ENCODE measurements around the gene ABLIM2.

The ABLIM2 gene

DNA sequence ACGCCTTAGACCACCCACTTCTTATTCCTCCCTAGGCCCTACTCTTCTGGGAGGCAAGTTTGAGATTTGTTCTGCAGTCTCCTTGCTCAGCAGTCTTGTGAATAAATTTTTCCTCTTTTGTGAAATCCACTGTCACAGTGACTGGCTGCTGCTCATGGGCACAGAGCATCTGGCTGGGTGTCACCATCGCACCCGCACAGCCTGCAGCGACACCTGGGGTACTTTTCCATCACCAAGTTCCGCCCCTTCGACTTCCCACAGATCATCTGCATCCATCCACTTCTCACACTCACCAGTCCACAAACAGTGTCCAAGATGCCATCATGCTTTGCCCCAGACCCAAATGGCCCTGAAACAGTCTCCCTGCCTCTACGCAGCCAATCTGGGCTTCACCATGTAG is 182.6 kb downstream of the ABLIM2 start:
- TF ChIP-seq EZH2 (optimal IDR thresholded peaks at IDR 0.05; ENCODE audit: low read depth, low read length) (no peak), EZH2phosphoT487 (IDR thresholded peaks at IDR 0.05; ENCODE audit: low read length) (no peak)
- TF ChIP-seq, protein P1, sequence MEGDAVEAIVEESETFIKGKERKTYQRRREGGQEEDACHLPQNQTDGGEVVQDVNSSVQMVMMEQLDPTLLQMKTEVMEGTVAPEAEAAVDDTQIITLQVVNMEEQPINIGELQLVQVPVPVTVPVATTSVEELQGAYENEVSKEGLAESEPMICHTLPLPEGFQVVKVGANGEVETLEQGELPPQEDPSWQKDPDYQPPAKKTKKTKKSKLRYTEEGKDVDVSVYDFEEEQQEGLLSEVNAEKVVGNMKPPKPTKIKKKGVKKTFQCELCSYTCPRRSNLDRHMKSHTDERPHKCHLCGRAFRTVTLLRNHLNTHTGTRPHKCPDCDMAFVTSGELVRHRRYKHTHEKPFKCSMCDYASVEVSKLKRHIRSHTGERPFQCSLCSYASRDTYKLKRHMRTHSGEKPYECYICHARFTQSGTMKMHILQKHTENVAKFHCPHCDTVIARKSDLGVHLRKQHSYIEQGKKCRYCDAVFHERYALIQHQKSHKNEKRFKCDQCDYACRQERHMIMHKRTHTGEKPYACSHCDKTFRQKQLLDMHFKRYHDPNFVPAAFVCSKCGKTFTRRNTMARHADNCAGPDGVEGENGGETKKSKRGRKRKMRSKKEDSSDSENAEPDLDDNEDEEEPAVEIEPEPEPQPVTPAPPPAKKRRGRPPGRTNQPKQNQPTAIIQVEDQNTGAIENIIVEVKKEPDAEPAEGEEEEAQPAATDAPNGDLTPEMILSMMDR (IDR thresholded peaks at IDR 0.05; ENCODE audit: low read length), result no peak
- H3K27ac ChIP-seq (ENCODE audit: low read length), result no peak overlapping the region
- H3K79me2 ChIP-seq (ENCODE audit: low read length), result no peaks in the 10 kb centered on the region
- no peak overlapping the region for H3K4me3 ChIP-seq (ENCODE audit: low read length)
- no peaks in the 10 kb centered on the region for H3K36me3 ChIP-seq (replicated peaks; ENCODE audit: insufficient read depth, low read length)
- DNase-seq, result no peak
- no peak overlapping the region for H3K4me2 ChIP-seq (ENCODE audit: low read depth, low read length)
- H4K20me1 ChIP-seq (ENCODE audit: insufficient read depth, low read length), result no peaks in the 10 kb centered on the region
- H3K9me2 ChIP-seq (replicated peaks; ENCODE audit: insufficient read depth, low read length), result no peaks in the 10 kb centered on the region
- H3K27me3 ChIP-seq (replicated peaks; ENCODE audit: insufficient read depth, low read length), result peaks cover 66% of the 10 kb centered on the region
- H3K9me3 ChIP-seq (replicated peaks; ENCODE audit: insufficient read depth, low read length), result no peaks in the 10 kb centered on the region
- H3K9ac ChIP-seq (ENCODE audit: low read length), result no peak overlapping the region
- no peaks in the 10 kb centered on the region for H3F3A ChIP-seq (ENCODE audit: insufficient read depth, low read length)
- H3K4me1 ChIP-seq (ENCODE audit: low read length), result no peaks in the 10 kb centered on the region
- no peak overlapping the region for H2AFZ ChIP-seq (ENCODE audit: low read length)

DNA sequence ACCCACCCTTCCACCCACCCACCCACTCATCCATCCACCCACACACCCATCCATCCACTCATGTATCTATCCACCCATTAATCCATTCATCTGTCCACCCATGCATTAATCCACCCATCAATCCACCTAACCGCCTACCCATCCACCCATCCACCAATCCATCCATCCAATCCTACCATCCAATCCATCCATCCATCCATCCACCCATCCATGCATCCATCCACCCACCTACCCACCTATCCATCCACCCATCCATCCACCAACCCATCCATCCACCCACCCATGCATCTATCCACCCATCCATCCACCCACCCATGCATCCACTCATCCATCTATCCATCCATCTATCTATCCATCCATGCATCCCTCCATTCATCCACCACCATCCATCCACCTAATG is 184.2 kb downstream of the ABLIM2 start:
- Histone ChIP-seq H3K9me2 (replicated peaks; ENCODE audit: insufficient read depth, low read length) (no peaks in the 10 kb centered on the region), H3K4me2 (ENCODE audit: low read depth, low read length) (no peak overlapping the region), H3K4me3 (ENCODE audit: low read length) (no peak overlapping the region), H3K9me3 (replicated peaks; ENCODE audit: insufficient read depth, low read length) (no peaks in the 10 kb centered on the region), H3K9ac (ENCODE audit: low read length) (no peak overlapping the region), H3K27ac (ENCODE audit: low read length) (no peak overlapping the region), H2AFZ (ENCODE audit: low read length) (no peak overlapping the region), H3K27me3 (replicated peaks; ENCODE audit: insufficient read depth, low read length) (peaks cover 67% of the 10 kb centered on the region), H3K79me2 (ENCODE audit: low read length) (no peaks in the 10 kb centered on the region), H3K36me3 (replicated peaks; ENCODE audit: insufficient read depth, low read length) (no peaks in the 10 kb centered on the region), H3F3A (ENCODE audit: insufficient read depth, low read length) (no peaks in the 10 kb centered on the region), H3K4me1 (ENCODE audit: low read length) (no peaks in the 10 kb centered on the region), H4K20me1 (ENCODE audit: insufficient read depth, low read length) (no peaks in the 10 kb centered on the region)
- no peak for DNase-seq
- TF ChIP-seq, protein P1 (IDR thresholded peaks at IDR 0.05; ENCODE audit: low read length), result no peak
- TF ChIP-seq EZH2 (optimal IDR thresholded peaks at IDR 0.05; ENCODE audit: low read depth, low read length) (no peak), EZH2phosphoT487 (IDR thresholded peaks at IDR 0.05; ENCODE audit: low read length) (no peak)

DNA sequence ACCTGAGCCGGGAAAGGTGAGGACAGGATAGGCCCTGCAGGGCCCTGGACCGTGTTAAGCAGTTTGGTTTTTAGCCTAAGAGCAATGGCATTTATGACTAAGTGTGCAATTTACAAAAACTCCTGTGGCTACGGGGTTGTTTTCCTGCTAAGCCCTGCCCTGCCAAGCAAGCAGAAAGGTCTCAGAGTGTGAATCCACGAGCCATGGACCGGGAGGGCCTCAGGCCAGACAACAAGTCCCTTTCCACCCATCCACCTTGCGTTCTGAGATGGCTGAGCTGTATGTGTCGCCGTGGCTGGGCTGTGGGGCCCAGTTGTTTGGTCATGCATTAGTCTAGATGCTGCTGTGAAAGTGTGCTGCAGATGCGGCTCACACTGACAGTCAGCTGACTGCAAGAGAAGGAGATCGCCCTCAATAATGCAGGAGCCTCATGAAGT is 185.1 kb downstream of the ABLIM2 start:
- no peak overlapping the region for H3K4me3 ChIP-seq (ENCODE audit: low read length)
- no peak for TF ChIP-seq EZH2 (optimal IDR thresholded peaks at IDR 0.05; ENCODE audit: low read depth, low read length)
- no peak for TF ChIP-seq EZH2phosphoT487 (IDR thresholded peaks at IDR 0.05; ENCODE audit: low read length)
- TF ChIP-seq, protein P1 (IDR thresholded peaks at IDR 0.05; ENCODE audit: low read length), result no peak
- H3K9ac ChIP-seq (ENCODE audit: low read length), result no peak overlapping the region
- H3K9me3 ChIP-seq (replicated peaks; ENCODE audit: insufficient read depth, low read length), result no peaks in the 10 kb centered on the region
- H3F3A ChIP-seq (ENCODE audit: insufficient read depth, low read length), result no peaks in the 10 kb centered on the region
- H3K4me1 ChIP-seq (ENCODE audit: low read length), result no peaks in the 10 kb centered on the region
- peaks cover 65% of the 10 kb centered on the region for H3K27me3 ChIP-seq (replicated peaks; ENCODE audit: insufficient read depth, low read length)
- no peaks in the 10 kb centered on the region for H3K79me2 ChIP-seq (ENCODE audit: low read length)
- no peak overlapping the region for H3K27ac ChIP-seq (ENCODE audit: low read length)
- no peak for DNase-seq
- H2AFZ ChIP-seq (ENCODE audit: low read length), result no peak overlapping the region
- no peaks in the 10 kb centered on the region for H4K20me1 ChIP-seq (ENCODE audit: insufficient read depth, low read length)
- no peaks in the 10 kb centered on the region for H3K9me2 ChIP-seq (replicated peaks; ENCODE audit: insufficient read depth, low read length)
- H3K4me2 ChIP-seq (ENCODE audit: low read depth, low read length), result no peak overlapping the region
- H3K36me3 ChIP-seq (replicated peaks; ENCODE audit: insufficient read depth, low read length), result no peaks in the 10 kb centered on the region
